Epithelial cell of proximal tubule (primary cell): ENCODE measurements around the gene ZNF574. TPM values are rescaled to one million over a fixed set of nuclear protein-coding genes. Genes with fewer than 3 reads are reported as not detected.

ENCODE experiments used
- DNase-seq: peaks from one replicate; pipeline ENCODE4 v3.0.0-alpha.2; 2011; ENCODE audit warnings: low read depth
- H3K4me3 ChIP-seq: 2 replicates; pipeline ENCODE4 v1.5.1; 2011; ENCODE audit warnings: low read depth, mild to moderate bottlenecking, low read length
- total RNA-seq: library from RNA; depleted of rRNA; stranded (reverse); fragments of >200 nt; gene quantifications from 2 replicates; pipeline ENCODE4 v1.2.3, GENCODE V29; 2015
- TF ChIP-seq, protein P1 (sequence below): conservative IDR thresholded peaks from 2 replicates; pipeline ENCODE4 v1.5.1; 2012; ENCODE audit warnings: low read depth, mild to moderate bottlenecking, low read length

Gene ZNF574
- total RNA-seq, 1 donor from 2014 or later, result 19.6 TPM

DNA sequence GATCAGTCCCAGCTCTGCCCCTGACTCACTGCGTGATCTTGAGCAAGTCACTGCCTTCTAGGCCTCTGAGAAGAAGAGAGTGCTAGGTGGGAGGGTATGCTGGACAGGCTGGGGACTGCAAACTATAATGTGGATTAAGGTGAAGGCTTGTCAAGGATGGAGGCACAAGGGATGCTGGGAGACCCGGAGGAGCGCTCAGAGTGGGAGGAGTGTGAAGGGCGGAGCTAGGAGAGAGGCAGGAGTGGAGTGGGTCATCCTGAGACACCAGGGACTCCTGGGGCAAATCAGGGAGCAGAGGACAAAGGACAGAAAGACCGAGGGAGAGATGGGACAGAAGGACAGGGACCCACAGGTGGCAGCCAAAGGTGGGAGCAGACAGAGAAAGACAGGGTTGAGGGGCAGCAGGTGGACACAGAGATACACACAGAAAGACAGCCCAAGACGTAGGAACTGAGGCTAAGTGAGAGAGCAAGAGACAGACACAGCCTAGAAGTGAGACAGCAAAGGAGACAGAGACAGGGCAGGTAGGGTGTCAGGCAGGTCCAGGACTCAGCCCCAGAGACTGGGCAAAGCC lies 8.6 kb upstream of the ZNF574 start:
- H3K4me3 ChIP-seq, result no peak overlapping the region
- TF ChIP-seq, protein P1, sequence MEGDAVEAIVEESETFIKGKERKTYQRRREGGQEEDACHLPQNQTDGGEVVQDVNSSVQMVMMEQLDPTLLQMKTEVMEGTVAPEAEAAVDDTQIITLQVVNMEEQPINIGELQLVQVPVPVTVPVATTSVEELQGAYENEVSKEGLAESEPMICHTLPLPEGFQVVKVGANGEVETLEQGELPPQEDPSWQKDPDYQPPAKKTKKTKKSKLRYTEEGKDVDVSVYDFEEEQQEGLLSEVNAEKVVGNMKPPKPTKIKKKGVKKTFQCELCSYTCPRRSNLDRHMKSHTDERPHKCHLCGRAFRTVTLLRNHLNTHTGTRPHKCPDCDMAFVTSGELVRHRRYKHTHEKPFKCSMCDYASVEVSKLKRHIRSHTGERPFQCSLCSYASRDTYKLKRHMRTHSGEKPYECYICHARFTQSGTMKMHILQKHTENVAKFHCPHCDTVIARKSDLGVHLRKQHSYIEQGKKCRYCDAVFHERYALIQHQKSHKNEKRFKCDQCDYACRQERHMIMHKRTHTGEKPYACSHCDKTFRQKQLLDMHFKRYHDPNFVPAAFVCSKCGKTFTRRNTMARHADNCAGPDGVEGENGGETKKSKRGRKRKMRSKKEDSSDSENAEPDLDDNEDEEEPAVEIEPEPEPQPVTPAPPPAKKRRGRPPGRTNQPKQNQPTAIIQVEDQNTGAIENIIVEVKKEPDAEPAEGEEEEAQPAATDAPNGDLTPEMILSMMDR, result no peak
- no peak for DNase-seq

GRCh38 chr19:42068361-42068755 lies 7.6 kb upstream of the ZNF574 start:
- no peak for DNase-seq
- TF ChIP-seq, protein P1, result no peak
- H3K4me3 ChIP-seq, result peak overlapping the region; percentile 45

DNA sequence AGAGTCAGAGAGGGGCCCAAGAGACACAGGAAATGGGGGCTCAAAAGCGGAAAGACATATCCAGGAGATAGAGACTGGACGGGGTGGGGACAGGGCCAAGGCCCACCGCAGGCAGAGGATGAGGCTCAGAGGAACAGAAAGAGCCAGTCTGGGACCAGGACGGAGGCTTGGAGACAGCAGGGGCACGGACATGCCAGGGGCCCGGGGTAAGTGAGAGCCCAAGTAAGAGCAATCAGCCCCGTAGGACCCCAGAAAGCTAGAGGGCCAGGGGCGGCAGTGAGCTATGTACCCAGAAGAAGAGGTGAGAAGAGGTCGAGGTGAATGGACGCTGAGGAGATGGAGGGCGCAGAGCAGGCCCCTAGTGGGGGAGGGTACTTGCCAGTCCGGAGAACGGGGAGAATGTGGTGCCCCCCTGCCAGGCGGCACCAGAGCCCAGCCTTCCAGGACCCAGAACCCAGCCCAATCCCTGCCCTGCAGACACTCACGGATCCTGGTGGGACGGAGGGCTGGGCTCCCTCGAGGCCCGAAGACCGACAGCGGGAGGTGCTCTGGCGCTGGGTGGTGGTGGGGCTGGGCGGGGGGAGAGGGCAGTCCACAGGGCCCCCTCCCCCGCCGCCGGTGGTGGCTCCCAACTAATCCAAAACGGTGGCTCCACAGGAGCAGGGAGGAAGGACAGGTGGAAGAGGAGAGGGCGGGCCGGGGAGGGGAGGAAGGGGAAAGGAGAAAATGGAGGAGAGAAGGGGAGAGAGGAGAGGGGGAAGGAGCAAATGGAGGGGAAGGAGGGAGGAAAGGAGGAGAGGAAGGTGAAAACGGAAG lies 7.0 kb upstream of the ZNF574 start:
- DNase-seq, result no peak
- TF ChIP-seq, protein P1, result no peak
- peak overlapping the region; percentile 45 for H3K4me3 ChIP-seq

DNA sequence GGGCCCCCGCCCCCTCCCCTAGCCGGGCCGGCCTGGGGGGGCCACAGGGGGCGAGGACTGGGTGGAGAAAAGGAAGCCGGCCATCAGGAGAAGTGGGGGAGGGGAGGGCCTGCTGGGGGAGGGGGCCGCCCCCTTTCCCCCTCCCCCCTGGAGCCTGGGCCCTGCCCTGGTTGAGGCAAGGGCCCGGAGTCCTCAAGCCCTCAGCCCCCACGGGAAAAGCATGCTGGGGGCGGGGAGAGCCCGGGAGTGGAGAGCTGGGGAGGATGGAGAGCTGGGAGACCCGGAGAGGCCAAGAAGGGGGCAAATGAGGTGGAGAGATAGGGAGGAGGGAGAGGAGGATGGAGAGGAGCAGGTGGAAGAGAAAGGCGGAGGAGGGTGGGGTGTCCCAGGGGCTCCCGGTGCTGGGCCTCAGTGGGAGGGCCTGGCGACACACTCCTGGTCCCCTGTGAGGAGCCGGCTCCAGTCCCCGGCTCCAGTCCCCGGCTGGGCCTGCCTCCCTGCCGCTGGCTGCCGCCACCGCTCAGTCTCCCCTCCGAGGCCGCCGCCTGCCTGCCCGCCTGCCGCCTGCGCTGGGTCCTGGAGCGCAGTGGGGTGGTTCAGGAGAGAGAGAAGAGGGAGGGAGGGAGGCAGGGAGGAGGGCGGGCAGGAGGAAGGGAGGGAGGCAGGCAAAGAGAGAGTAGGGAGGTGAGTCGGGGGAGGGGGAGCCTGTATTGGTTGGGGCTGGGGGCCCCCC lies 6.2 kb upstream of the ZNF574 start, which contains the start of gene GRIK5:
GRIK5 (minus strand) TSS at position 588 of the 733 bp plus-strand sequence. CDS start 4,436 bp downstream, outside the sequence.
- H3K4me3 ChIP-seq, result peak within 1 kb of the TSS; percentile 45
- TF ChIP-seq, protein P1, result no peak
- no peak for DNase-seq

DNA sequence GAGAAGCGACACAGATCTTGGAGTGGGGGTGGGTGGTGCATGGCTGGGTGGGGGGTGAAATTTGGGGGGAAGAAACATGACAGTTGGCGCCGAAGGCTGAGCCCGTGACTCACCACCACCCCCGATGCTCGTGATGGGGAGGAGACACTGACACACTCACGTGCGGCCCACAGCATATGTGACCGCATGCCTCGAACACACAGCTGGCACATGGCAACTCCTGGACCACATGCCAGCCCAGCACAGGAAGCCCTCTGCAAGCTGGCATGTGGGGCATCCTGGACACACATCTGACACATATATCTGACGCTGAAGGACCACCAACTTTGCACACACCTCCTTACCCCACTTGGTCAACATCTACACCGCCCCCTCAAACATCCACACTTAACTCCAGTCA lies 4.7 kb upstream of the ZNF574 start:
- no peak overlapping the region for H3K4me3 ChIP-seq
- no peak for DNase-seq
- TF ChIP-seq, protein P1, result no peak

GRCh38 chr19:42074513-42075363 lies 1.2 kb upstream of the ZNF574 start:
- no peak for DNase-seq
- H3K4me3 ChIP-seq, result peak overlapping the region; percentile 85
- TF ChIP-seq, protein P1, result no peak
